GM19099 (cell line): ENCODE data around the gene EXTL1.
A peak's percentile ranks its signal among the peaks of the same experiment; 100 is the strongest.

ENCODE experiments used
- POLR2A ChIP-seq: IDR thresholded peaks from 3 replicates; pipeline ENCODE4 v1.6.1; 2011; ENCODE audit warnings: low read depth; ENCODE audit not compliant: insufficient read length; ENCODE audit errors: extremely low read depth

Gene EXTL1

DNA sequence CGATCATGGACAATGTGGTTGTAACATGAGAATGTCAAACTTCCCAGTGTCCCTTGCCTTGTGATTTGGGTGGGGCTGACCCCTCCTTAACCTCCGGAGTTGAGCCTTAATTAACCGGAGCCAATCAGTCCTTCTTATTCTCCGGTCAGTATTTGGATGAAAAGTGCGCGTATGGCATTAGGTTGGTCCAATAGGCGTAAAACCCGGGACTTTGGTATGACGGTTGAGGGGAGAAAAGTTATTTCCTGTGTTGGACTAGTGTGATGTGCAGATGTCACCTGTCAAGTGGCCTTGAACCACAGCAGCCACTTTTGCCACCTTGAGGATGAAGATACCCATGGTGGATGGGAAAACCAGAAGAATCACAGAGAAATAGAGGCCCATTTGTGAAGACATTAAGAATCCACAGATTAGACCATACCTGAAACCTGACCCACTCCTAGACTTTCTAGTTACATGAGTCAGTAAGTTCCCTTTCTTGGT is 28.8 kb upstream of the EXTL1 start:
- no peak for TF ChIP-seq POLR2A

DNA sequence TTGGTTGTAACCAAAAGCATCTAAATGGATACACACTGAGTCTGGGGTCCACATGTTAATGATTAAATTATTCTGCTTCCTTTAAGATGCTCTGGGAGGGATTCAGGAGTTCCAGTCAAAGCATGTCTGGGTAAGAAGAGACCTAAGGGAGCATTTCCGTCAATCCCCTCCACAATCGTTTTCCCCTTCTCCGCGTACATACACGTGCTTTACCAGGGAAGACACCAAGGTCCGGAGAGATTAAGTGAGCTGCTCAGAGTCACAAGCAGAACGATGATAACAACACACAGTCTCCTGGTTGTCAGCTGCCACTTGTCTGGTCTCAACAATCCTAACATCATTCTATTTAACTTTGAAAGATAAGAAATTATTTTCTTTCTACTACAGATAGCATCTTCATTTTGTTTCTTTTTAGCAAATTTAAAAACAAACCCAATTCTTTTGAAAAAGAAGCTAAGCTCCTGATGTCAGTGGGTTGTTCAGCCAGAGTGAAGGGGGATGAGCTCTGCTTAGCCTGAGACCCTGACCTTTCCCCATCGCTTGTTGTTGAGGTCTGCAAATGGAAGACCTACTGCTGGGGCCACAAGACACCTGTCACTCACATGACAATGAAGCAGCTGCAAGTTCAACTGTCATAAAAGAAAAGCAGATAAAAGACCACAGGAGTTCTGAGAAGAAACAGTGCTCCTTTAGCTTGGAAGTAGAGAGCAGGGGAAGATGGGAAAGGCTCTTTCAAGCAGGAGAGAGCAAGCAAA is 28.2 kb upstream of the EXTL1 start:
- TF ChIP-seq POLR2A, result no peak

DNA sequence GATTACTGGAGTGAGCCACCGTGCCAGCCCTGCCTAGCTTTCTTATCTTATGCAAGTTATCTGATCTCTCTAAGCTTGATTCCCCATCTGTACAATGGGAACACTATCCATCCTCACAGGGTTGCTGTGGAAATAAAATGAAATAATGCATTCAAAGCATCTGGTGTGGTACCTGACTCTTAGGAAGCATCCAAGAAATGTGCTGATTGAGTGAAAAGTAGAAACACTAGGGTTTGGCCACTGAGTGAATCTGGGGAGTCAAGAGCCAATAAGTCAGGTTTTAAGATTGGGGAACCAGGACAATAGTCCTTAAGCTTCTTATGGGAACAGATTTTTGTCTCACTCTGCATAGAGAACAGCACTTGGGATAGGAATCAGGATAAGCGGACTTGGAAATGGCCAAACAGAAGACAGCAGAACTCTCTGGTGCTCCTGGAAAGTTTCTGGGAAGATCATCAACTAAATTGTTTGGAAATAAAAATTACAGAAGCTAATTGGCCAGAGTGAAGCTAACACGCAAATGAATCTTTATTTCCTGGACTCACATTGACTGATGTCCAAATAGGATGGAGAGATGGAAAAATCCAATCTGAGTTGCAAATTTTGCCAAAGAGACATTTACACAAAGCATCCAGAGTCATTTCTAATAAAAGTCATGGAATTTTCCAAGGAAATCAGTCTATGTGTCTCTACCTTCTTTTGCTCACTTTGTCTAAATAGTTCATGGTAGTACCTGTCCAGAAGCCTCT is 27.0 kb upstream of the EXTL1 start:
- no peak for TF ChIP-seq POLR2A

DNA sequence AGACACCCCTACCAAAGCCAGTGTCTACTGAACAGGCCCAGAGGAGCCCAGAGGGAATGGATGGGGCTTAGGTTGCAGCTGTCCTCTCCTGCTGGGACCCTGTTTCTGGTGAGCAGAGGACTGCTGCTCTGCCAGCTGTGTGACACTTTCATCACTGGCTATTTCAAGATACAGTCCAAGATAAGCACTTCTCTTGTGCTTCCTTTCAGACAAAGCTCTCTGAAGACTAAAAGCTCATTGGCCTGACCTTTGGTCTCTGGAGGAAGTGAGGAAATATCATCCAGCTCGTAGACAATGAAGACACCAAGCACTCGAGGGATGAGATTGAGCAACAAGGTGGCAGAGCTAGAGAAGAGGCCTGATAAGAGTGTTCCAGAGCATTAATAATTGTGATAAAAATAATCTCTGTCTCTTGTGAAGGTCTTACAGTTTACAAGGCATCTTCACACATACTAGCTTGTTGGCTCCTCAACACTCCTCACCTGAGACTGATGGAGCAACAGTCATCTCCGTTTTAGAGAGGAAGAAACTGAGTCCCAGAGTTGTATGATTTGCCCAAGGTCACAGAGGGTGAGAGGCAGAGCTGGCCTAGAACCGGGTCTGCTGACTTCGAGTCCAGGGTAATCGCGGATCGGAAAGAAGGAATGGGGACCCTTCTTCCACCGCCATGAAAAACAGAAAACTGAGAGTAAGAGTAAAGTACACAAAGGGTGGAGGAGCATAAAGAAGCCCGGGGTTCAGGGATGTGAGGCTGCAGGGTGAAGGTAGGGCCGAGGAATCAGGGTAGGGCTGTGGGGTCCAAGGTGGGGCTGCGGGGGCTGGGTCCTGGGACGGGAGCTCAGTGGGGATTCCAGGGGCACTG is 24.4 kb upstream of the EXTL1 start:
- TF ChIP-seq POLR2A, result no peak

DNA sequence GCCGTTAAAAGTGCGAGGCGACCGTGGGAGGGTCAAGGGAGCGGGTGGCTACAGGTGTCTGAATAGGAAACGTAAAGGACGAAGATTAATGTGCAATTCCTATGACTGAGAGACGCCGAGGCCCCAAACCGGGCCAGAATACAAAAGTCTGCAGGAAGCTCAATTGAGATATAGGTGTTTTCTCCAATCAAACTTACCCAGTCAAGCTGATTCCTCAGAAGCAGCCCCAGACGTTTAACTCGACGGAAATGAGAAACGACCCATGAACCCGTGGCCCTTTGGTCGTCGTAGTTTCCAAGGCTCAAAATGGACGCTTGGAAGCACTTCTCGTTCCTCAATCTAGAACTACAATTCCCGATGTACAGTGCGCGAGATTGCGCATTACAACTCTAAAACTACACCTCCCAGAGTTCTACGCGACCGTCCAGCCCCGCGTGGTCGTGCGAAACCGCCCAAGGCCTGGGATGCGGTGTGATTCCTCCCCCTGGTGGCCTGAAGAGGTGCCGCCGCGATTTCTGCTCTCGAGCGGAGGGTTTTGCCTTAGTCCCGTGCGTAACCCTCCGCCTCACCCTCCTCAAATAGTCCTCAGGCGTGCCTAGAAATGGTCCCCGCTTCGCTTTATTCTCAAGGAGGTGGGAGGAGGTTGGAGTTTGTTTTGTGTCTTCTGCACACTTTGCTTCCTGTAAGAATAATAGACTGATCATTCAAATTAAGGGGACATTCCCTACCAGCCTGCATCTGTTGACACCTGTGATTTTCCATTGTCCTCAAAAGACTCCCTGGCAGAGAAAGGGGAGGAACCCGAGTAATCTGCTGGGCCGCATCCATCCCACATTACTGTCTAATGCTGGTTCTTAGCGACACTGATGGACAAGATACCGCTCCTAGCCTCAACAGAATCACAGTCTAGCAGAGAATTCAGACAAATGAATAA is 23.5 kb upstream of the EXTL1 start, which contains the start of gene PAFAH2:
Gene PAFAH2, minus strand, starts transcription at position 236 of the 934 bp plus-strand sequence. CDS start 7,247 bp downstream, outside the sequence.
- TF ChIP-seq POLR2A, result peak; percentile 48

DNA sequence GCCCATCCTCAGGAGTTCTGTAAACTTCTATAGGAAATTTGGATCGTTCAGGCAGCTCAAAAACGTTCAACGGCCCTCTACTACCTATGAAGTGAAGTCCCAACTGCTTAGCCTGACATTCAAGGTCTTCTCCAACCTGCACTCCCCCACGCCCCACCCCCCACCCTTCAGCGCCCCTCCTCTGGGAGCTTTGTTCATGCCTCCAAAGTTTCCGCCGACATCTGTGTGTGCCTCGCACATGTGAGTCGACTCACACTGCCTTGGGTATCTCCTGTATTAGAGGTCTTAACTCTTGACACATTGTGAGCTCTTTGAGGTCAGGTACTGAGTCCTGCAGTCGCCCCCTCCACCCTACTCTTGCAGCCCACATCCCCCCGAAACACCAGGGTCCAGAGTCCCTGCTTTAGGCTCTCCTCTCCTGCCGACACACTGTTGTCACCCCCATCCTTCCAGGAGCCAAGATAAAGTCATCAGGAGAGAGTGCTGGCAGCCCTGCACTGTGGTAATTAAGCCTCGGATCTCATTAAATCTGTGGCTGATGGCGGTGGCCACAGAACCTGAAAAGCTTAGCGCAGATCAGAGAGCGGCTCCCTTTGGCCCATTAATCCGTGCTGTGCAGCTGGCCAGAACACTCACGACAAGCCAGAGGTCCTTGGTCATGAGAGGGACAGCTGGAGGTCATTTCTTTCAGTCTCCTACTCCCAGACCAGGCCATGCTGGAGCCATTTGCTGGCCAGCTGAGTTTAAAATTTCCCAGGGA is 22.4 kb upstream of the EXTL1 start:
- TF ChIP-seq POLR2A, result no peak

DNA sequence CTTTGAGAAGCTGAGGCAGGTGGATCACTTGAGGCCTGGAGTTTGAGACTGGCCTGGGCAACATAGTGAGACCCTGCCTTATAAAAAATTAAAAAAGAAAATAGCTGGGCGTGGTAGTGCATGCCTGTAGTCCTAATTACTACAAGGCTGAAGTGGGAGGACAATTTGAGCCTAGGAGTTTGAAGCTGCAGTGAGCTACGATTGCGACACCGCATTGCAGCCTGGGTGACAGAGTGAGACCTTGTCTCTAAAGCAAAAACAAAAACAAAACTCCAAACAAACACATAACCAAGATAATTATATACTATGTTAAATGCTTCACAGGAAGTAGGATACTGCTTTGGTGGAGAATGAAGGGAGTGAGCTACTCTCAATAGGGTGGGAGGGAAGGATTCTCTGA is 18.3 kb upstream of the EXTL1 start:
- no peak for TF ChIP-seq POLR2A

DNA sequence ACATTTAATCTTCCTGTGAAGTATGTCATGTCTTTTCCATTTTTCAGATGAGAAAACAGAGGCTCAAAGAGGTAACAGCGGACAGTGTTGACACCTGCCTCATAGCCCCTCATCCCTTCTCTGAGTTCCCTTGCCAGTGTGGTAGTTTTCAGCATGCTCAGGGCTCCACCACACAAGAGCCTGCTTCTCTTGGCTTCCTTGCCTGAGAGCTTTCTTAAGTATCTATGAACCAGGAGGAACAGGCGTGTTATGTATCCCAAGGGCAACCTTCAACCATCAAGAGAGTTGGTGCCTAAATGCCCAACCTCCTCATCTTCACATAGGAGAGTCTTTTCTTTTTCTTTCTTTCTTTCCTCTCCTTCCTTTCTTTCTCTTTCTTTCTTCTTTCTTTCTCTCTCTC is 17.8 kb upstream of the EXTL1 start:
- TF ChIP-seq POLR2A, result no peak

DNA sequence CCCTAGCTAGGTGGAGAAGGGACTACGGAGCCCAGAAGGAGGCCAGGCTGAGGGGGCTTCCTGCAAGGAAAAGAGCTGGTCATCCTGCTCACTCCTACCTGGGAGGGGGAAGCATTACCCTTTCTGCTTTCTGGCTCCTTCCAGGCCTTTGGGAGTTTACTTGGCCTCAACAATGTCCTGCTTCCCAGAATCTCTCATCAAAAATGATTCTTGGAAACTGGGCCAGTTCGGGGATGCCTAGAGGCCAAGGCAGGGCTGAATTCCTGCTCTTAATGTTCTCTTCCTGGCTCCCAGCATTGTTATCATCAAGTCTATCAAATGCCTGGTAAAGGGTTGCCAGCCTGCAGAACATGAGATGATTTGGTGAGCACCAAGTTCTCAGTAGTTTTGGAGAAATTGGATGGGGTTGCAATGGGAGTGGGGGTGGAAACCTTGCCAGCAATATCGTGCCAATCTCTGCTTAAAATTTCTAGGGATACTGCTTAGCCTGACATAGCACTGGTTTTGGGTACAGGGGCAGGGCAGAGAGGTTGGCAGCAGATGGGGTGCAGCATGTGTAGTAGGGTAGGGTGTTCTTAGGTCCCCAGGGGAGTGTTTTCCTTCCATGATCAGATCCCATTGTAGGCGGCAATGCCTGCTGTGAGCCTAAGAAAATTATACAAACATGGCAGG is 16.0 kb upstream of the EXTL1 start:
- no peak for TF ChIP-seq POLR2A

DNA sequence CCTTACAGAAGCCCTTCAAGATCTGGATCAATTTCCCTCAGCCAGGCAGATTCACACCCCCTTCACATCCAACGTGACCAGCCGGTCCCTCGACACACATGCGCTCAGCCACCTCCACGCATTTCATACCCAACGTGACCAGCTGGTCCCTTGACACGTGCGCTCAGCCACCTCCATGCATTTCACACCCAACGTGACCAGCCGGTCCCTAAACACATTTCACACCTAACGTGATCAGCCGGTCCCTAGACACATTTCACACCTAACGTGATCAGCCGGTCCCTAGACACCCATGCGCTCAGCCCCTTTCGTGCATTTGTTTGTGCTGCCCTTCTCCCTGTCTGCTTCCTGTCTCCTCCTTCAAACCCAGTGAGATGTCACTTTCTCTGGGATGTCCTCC is 14.9 kb upstream of the EXTL1 start:
- no peak for TF ChIP-seq POLR2A

DNA sequence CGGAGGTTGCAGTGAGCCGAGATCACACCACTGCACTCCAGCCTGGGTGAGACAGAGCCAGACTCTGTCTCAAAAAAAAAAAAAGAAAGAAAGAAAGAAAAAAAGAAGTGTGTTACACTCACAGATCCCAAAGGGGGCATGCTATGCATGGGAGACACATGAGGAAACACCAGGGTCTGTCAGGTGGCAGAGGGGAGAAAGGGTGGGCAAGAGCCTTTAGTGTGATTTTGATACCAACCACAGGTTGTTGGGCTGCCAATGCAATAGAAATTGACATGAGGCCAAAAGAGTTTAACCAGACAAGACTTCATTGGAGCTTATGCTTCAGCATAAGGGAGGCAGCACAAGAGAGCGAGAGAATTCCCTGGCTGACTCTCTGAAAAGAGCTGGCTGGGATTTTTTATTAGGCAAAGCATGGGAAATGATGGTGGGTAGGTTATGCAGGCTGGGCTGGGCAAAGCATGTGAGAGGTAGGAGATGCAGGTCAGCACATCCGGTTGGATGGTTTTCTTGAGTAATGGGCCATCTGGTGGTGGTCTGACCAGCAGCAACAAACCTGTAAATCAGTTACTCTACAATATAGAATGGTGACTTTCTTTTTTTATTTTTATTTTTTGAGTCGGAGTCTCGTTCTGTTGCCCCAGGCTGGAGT is 11.7 kb upstream of the EXTL1 start:
- TF ChIP-seq POLR2A, result no peak

DNA sequence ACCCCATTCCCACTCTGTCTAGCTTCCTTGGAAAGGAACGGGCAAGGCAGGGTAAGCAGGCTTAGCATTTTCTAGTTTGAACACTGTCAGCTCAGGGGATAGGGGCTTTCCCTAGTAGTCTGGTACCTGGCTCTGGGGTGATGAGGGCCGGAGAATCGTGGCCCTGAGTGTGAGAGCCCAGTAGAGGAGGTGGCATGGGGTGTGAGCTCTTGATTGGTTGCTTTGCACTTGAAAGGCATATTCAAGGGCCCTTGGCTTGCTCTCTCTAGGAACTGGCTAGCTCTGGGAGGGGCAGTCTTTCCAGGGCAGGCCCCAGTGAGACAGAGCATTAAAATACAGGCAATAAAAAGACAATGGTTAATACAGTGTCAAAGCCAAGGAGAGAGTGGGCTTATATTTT is 10.8 kb upstream of the EXTL1 start:
- TF ChIP-seq POLR2A, result no peak
